Smooth muscle cell (in vitro differentiated cells): ENCODE data around the gene SMARCA2. TPM values are rescaled to one million over a fixed set of nuclear protein-coding genes. Genes with fewer than 3 reads are reported as not detected.

ENCODE experiments used
- DNase-seq: peaks from one replicate; lab custom pipeline; 2025; ENCODE audit not compliant: unreplicated experiment; lab: John Stamatoyannopoulos, UW
- H2AFZ ChIP-seq: fragments of 200-600 bp; sonication (generic); 2 replicates; pipeline ENCODE4 v1.6.0; 2016; ENCODE audit warnings: antibody characterized with exemption, low read depth, mild to moderate bottlenecking
- H3F3A ChIP-seq: fragments of 200-600 bp; sonication (generic); 2 replicates; pipeline ENCODE4 v1.6.0; 2017; ENCODE audit warnings: antibody characterized with exemption, low read depth
- H3K27ac ChIP-seq: fragments of 200-600 bp; sonication (generic); 2 replicates; pipeline ENCODE4 v1.5.1; 2016; ENCODE audit warnings: low read depth, mild to moderate bottlenecking
- H3K27me3 ChIP-seq: fragments of 200-600 bp; sonication (generic); 2 replicates; pipeline ENCODE4 v1.6.1; 2016; ENCODE audit warnings: low read depth, mild to moderate bottlenecking
- H3K36me3 ChIP-seq: fragments of 200-600 bp; sonication (generic); 2 replicates; pipeline ENCODE4 v1.5.1; 2016; ENCODE audit warnings: low read depth
- H3K4me1 ChIP-seq: fragments of 200-600 bp; sonication (generic); 2 replicates; pipeline ENCODE4 v1.5.1; 2016; ENCODE audit warnings: low read depth
- H3K4me2 ChIP-seq: fragments of 200-600 bp; sonication (generic); 2 replicates; pipeline ENCODE4 v1.6.0; 2016; ENCODE audit warnings: mild to moderate bottlenecking
- H3K4me3 ChIP-seq: fragments of 200-600 bp; sonication (generic); 2 replicates; pipeline ENCODE4 v1.5.1; 2016; ENCODE audit warnings: mild to moderate bottlenecking
- H3K79me2 ChIP-seq: fragments of 200-600 bp; sonication (generic); 2 replicates; pipeline ENCODE4 v1.6.0; 2016; ENCODE audit warnings: low read depth, mild to moderate bottlenecking
- H3K9ac ChIP-seq: fragments of 200-600 bp; sonication (generic); 2 replicates; pipeline ENCODE4 v1.6.0; 2016; ENCODE audit warnings: low read depth
- H3K9me3 ChIP-seq: fragments of 200-600 bp; sonication (generic); replicated peaks from 2 replicates; pipeline ENCODE4 v1.5.1; 2016; ENCODE audit warnings: low read depth
- H4K20me1 ChIP-seq: fragments of 200-600 bp; sonication (generic); 2 replicates; pipeline ENCODE4 v1.6.0; 2016; ENCODE audit warnings: low read depth
- CTCF ChIP-seq: fragments of 200-600 bp; sonication (generic); IDR thresholded peaks from 2 replicates; pipeline ENCODE4 v1.5.1; 2017; ENCODE audit warnings: borderline replicate concordance, mild to moderate bottlenecking, antibody characterized with exemption; ENCODE audit not compliant: insufficient read depth, poor library complexity, severe bottlenecking
- WGBS: methylation state at CpG from one replicate; pipeline ENCODE4 v1.1.7; 2016; ENCODE audit warnings: low lambda C conversion rate; 5-methylcytosine and 5-hydroxymethylcytosine counted together
- polyA plus RNA-seq: library from polyadenylated mRNA; unstranded; fragments of >200 nt; fragmentation: Nextera tagmentation; extraction: Ambion mirVana; gene quantifications from 2 replicates; pipeline ENCODE4 v1.2.1, GENCODE V29; 2016
- total RNA-seq: library from RNA; depleted of rRNA; stranded (reverse); fragments of >200 nt; gene quantifications from 2 replicates; pipeline ENCODE4 v1.2.3, GENCODE V29; 2014

SMARCA2 gene
- total and polyA plus RNA-seq, 2 experiments from 2014 or later: 27.7 to 61.7 TPM

DNA sequence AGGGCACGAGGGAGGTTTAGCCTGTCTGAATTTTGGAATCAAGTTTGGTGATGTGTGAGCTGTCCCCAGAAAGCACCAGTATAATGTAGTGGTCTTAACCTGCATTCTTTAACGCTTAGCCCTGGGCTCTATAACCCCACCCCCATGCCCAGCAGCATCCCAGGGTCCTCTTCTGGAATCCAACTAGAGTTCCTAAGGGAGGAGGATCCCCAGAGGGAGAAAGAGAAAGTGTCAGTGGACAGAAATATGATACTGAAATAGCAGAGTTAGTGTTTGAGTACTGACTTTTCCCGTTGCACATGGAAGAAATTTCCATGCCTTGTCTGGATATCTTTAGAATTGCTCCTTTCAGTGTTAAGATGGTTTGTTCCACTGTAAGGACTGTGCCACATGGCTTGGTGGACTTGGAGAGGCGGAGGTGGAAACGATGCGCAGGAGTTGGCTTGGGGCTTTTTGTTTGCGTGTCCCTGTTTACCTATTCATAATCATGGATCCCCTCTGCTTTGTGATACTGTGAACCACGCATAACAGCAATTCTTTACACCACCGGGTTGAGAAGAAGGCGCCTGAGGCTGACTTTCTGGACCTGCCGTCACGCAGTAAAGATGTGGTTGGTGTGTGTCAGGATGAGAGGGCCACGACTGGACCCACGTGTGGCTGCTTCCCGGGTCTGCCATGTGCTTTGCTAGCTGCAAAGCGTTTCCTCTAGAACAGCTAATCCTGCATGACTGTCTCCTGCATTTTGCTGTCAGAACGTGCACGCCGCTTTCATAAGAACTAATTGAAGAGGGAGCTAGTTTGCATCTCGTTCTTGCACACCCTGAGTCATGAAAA is 142.3 kb downstream of the SMARCA2 start:
- no peaks in the 10 kb centered on the region for H3F3A ChIP-seq
- H3K9ac ChIP-seq: no peak overlapping the region
- no peaks in the 10 kb centered on the region for H3K27me3 ChIP-seq
- peak; percentile 7 for DNase-seq
- H3K4me3 ChIP-seq: peak overlapping the region; percentile 55
- no peak for TF ChIP-seq CTCF
- peaks cover 25% of the 10 kb centered on the region for H4K20me1 ChIP-seq
- H3K79me2 ChIP-seq: no peaks in the 10 kb centered on the region
- peaks cover 11% of the 10 kb centered on the region for H3K4me1 ChIP-seq
- peak overlapping the region; percentile 91 for H3K4me2 ChIP-seq
- no peaks in the 10 kb centered on the region for H3K36me3 ChIP-seq
- no peak overlapping the region for H3K27ac ChIP-seq
- WGBS: 23% methylated on average over 20 of the region's 20 CpGs
- H3K9me3 ChIP-seq: no peaks in the 10 kb centered on the region
- no peak overlapping the region for H2AFZ ChIP-seq

DNA sequence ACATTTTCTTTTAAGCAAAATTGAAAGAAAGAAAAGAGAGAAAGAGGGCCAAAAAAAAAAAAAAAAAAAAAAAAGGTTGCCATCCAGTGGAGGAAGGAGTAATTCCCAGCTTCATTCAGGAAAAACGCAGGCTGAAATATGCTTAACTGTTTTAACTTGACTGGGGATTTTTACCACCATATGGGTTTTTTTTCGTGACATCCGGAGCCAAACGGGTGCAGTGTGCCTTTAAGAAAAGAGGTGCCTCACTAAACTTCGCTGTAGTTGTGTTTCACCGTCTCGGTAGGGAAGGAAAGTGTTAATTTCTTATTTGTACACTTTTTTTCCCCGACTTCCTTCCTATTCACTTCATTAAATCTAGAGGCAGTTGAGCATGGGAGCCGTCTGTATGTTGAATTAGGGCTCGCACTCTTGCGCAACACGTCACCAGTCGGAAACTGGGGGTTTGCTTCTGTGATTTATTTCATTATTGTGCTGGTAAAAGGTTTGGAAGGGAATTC is 143.0 kb downstream of the SMARCA2 start:
- no peak overlapping the region for H2AFZ ChIP-seq
- H3K36me3 ChIP-seq: no peaks in the 10 kb centered on the region
- peak overlapping the region; percentile 55 for H3K4me3 ChIP-seq
- H3K27ac ChIP-seq: no peak overlapping the region
- peaks cover 22% of the 10 kb centered on the region for H4K20me1 ChIP-seq
- H3K27me3 ChIP-seq: no peaks in the 10 kb centered on the region
- 6% methylated on average over 13 of the region's 13 CpGs for WGBS
- peak overlapping the region; percentile 91 for H3K4me2 ChIP-seq
- no peaks in the 10 kb centered on the region for H3K9me3 ChIP-seq
- peaks cover 11% of the 10 kb centered on the region for H3K4me1 ChIP-seq
- no peak for TF ChIP-seq CTCF
- H3K9ac ChIP-seq: peak overlapping the region; percentile 32
- DNase-seq: no peak
- no peaks in the 10 kb centered on the region for H3F3A ChIP-seq
- H3K79me2 ChIP-seq: no peaks in the 10 kb centered on the region

- Histone ChIP-seq H3K79me2 (no peaks in the 10 kb centered on the region), H3K4me3 (peak overlapping the region; percentile 55), H3K4me2 (peak overlapping the region; percentile 91), H4K20me1 (peaks cover 17% of the 10 kb centered on the region), H3K27me3 (no peaks in the 10 kb centered on the region), H3K9me3 (no peaks in the 10 kb centered on the region), H3F3A (no peaks in the 10 kb centered on the region), H3K36me3 (no peaks in the 10 kb centered on the region), H3K9ac (peak overlapping the region; percentile 32), H2AFZ (no peak overlapping the region), H3K4me1 (peaks cover 11% of the 10 kb centered on the region), H3K27ac (no peak overlapping the region)
- WGBS: 64% methylated on average over 4 of the region's 4 CpGs
- TF ChIP-seq CTCF: no peak
- no peak for DNase-seq
Observed at GRCh38 chr9:2158766-2159430, 143.8 kb downstream of the SMARCA2 start.
